Smooth muscle cell (in vitro differentiated cells): ENCODE results near the gene ZNF212. TPM values are rescaled to one million over a fixed set of nuclear protein-coding genes. Genes with fewer than 3 reads are reported as not detected.
"Not testable (repeated sequence)": the region's sequence is repeated elsewhere in the genome, so short reads cannot be mapped to it uniquely, and the experiment has no call there.

ENCODE experiments used
- DNase-seq: peaks from one replicate; lab custom pipeline; 2025; ENCODE audit not compliant: unreplicated experiment; lab: John Stamatoyannopoulos, UW
- H2AFZ ChIP-seq: fragments of 200-600 bp; sonication (generic); 2 replicates; pipeline ENCODE4 v1.6.0; 2016; ENCODE audit warnings: antibody characterized with exemption, low read depth, mild to moderate bottlenecking
- H3F3A ChIP-seq: fragments of 200-600 bp; sonication (generic); 2 replicates; pipeline ENCODE4 v1.6.0; 2017; ENCODE audit warnings: antibody characterized with exemption, low read depth
- H3K27ac ChIP-seq: fragments of 200-600 bp; sonication (generic); 2 replicates; pipeline ENCODE4 v1.5.1; 2016; ENCODE audit warnings: low read depth, mild to moderate bottlenecking
- H3K27me3 ChIP-seq: fragments of 200-600 bp; sonication (generic); 2 replicates; pipeline ENCODE4 v1.6.1; 2016; ENCODE audit warnings: low read depth, mild to moderate bottlenecking
- H3K36me3 ChIP-seq: fragments of 200-600 bp; sonication (generic); 2 replicates; pipeline ENCODE4 v1.5.1; 2016; ENCODE audit warnings: low read depth
- H3K4me1 ChIP-seq: fragments of 200-600 bp; sonication (generic); 2 replicates; pipeline ENCODE4 v1.5.1; 2016; ENCODE audit warnings: low read depth
- H3K4me2 ChIP-seq: fragments of 200-600 bp; sonication (generic); 2 replicates; pipeline ENCODE4 v1.6.0; 2016; ENCODE audit warnings: mild to moderate bottlenecking
- H3K4me3 ChIP-seq: fragments of 200-600 bp; sonication (generic); 2 replicates; pipeline ENCODE4 v1.5.1; 2016; ENCODE audit warnings: mild to moderate bottlenecking
- H3K79me2 ChIP-seq: fragments of 200-600 bp; sonication (generic); 2 replicates; pipeline ENCODE4 v1.6.0; 2016; ENCODE audit warnings: low read depth, mild to moderate bottlenecking
- H3K9ac ChIP-seq: fragments of 200-600 bp; sonication (generic); 2 replicates; pipeline ENCODE4 v1.6.0; 2016; ENCODE audit warnings: low read depth
- H3K9me3 ChIP-seq: fragments of 200-600 bp; sonication (generic); replicated peaks from 2 replicates; pipeline ENCODE4 v1.5.1; 2016; ENCODE audit warnings: low read depth
- H4K20me1 ChIP-seq: fragments of 200-600 bp; sonication (generic); 2 replicates; pipeline ENCODE4 v1.6.0; 2016; ENCODE audit warnings: low read depth
- CTCF ChIP-seq: fragments of 200-600 bp; sonication (generic); IDR thresholded peaks from 2 replicates; pipeline ENCODE4 v1.5.1; 2017; ENCODE audit warnings: borderline replicate concordance, mild to moderate bottlenecking, antibody characterized with exemption; ENCODE audit not compliant: insufficient read depth, poor library complexity, severe bottlenecking
- WGBS: methylation state at CpG from one replicate; pipeline ENCODE4 v1.1.7; 2016; ENCODE audit warnings: low lambda C conversion rate; 5-methylcytosine and 5-hydroxymethylcytosine counted together
- polyA plus RNA-seq: library from polyadenylated mRNA; unstranded; fragments of >200 nt; fragmentation: Nextera tagmentation; extraction: Ambion mirVana; gene quantifications from 2 replicates; pipeline ENCODE4 v1.2.1, GENCODE V29; 2016
- total RNA-seq: library from RNA; depleted of rRNA; stranded (reverse); fragments of >200 nt; gene quantifications from 2 replicates; pipeline ENCODE4 v1.2.3, GENCODE V29; 2014

ZNF212 gene
- total and polyA plus RNA-seq, 2 experiments from 2014 or later: 4.6 to 7.7 TPM

GRCh38 chr7:149225106-149225505 is 14.3 kb upstream of the ZNF212 start:
- H3K9me3 ChIP-seq: no peaks in the 10 kb centered on the region
- no peak overlapping the region for H3K4me3 ChIP-seq
- no peak for DNase-seq
- 98% methylated on average over 19 of the region's 19 CpGs for WGBS
- H3K27me3 ChIP-seq: no peaks in the 10 kb centered on the region
- H4K20me1 ChIP-seq: no peaks in the 10 kb centered on the region
- H3K79me2 ChIP-seq: no peaks in the 10 kb centered on the region
- H3K9ac ChIP-seq: no peak overlapping the region
- no peak overlapping the region for H3K27ac ChIP-seq
- peaks cover 5% of the 10 kb centered on the region for H3F3A ChIP-seq
- no peaks in the 10 kb centered on the region for H3K4me1 ChIP-seq
- H3K4me2 ChIP-seq: no peak overlapping the region
- TF ChIP-seq CTCF: no peak
- no peak overlapping the region for H2AFZ ChIP-seq
- no peaks in the 10 kb centered on the region for H3K36me3 ChIP-seq

GRCh38 chr7:149225656-149226055 is 13.8 kb upstream of the ZNF212 start:
- DNase-seq: no peak
- no peaks in the 10 kb centered on the region for H3K27me3 ChIP-seq
- H3K79me2 ChIP-seq: no peaks in the 10 kb centered on the region
- H3F3A ChIP-seq: peaks cover 5% of the 10 kb centered on the region
- no peaks in the 10 kb centered on the region for H3K4me1 ChIP-seq
- TF ChIP-seq CTCF: no peak
- no peak overlapping the region for H3K27ac ChIP-seq
- no peak overlapping the region for H2AFZ ChIP-seq
- no peak overlapping the region for H3K4me2 ChIP-seq
- 99% methylated on average over 22 of the region's 22 CpGs for WGBS
- H3K9ac ChIP-seq: no peak overlapping the region
- H4K20me1 ChIP-seq: no peaks in the 10 kb centered on the region
- no peaks in the 10 kb centered on the region for H3K9me3 ChIP-seq
- no peaks in the 10 kb centered on the region for H3K36me3 ChIP-seq
- no peak overlapping the region for H3K4me3 ChIP-seq

- H4K20me1 ChIP-seq, H3K27me3 ChIP-seq, DNase-seq, H3F3A ChIP-seq, H3K4me1 ChIP-seq, H3K9me3 ChIP-seq, H3K4me3 ChIP-seq, H3K79me2 ChIP-seq, H3K4me2 ChIP-seq, H3K27ac ChIP-seq, H3K36me3 ChIP-seq, H3K9ac ChIP-seq, H2AFZ ChIP-seq: not testable (repeated sequence)
- WGBS: 96% methylated on average over 17 of the region's 17 CpGs
Observed at GRCh38 chr7:149226366-149226765, 13.1 kb upstream of the ZNF212 start.

- 85% methylated on average over 6 of the region's 6 CpGs for WGBS
- no peak for TF ChIP-seq CTCF
- Histone ChIP-seq H3K4me1 (no peaks in the 10 kb centered on the region), H4K20me1 (no peaks in the 10 kb centered on the region), H2AFZ (no peak overlapping the region), H3K9me3 (no peaks in the 10 kb centered on the region), H3K9ac (no peak overlapping the region), H3K27ac (no peak overlapping the region), H3K4me2 (no peak overlapping the region), H3K79me2 (no peaks in the 10 kb centered on the region), H3F3A (peaks cover 5% of the 10 kb centered on the region), H3K4me3 (no peak overlapping the region), H3K36me3 (no peaks in the 10 kb centered on the region), H3K27me3 (no peaks in the 10 kb centered on the region)
- no peak for DNase-seq
Observed at GRCh38 chr7:149226840-149227494, 12.5 kb upstream of the ZNF212 start.
